ENCODE results near the gene RALGAPB. TPM values are rescaled to one million over a fixed set of nuclear protein-coding genes. Genes with fewer than 3 reads are reported as not detected.
A peak's percentile ranks its signal among the peaks of the same experiment; 100 is the strongest.
"Not testable (repeated sequence)": the region's sequence is repeated elsewhere in the genome, so short reads cannot be mapped to it uniquely, and the experiment has no call there.

Gene RALGAPB
- total RNA-seq, result 38.5 TPM

- peak; percentile 100 for DNase-seq
These were observed at the start of gene RALGAPB for GRCh38 chr20:38472513-38473366. Gene RALGAPB (plus strand): TSS chr20:38472843. CDS start chr20:38488433, 15,590 bp downstream.

- no peak for DNase-seq
These were observed 49.1 kb upstream of the RALGAPB start for GRCh38 chr20:38423541-38423940.

GRCh38 chr20:38424401-38424800 is 48.2 kb upstream of the RALGAPB start:
- no peak for DNase-seq

- no peak for DNase-seq
These were observed 46.4 kb upstream of the RALGAPB start for GRCh38 chr20:38426006-38426897.

GRCh38 chr20:38427655-38428023 is 45.0 kb upstream of the RALGAPB start:
- no peak for DNase-seq

GRCh38 chr20:38428800-38429199 is 43.8 kb upstream of the RALGAPB start:
- DNase-seq, result no peak

- DNase-seq, result no peak
These were observed 43.3 kb upstream of the RALGAPB start for GRCh38 chr20:38429301-38429700.

GRCh38 chr20:38430679-38431325 is 41.8 kb upstream of the RALGAPB start:
- DNase-seq, result no peak

- DNase-seq, result no peak
These were observed 40.4 kb upstream of the RALGAPB start for GRCh38 chr20:38432292-38432691.

- DNase-seq, result not testable (repeated sequence)
These were observed 39.8 kb upstream of the RALGAPB start for GRCh38 chr20:38432870-38433269.

- no peak for DNase-seq
These were observed 39.2 kb upstream of the RALGAPB start for GRCh38 chr20:38433304-38433972.

- DNase-seq, result peak; percentile 26
These were observed 38.3 kb upstream of the RALGAPB start for GRCh38 chr20:38434301-38434741.

GRCh38 chr20:38434770-38435554 is 37.7 kb upstream of the RALGAPB start, which contains the start of gene SNHG17:
Gene SNHG17 (minus strand): TSS chr20:38435328.
- DNase-seq, result peak; percentile 96

- no peak for DNase-seq
These were observed 37.1 kb upstream of the RALGAPB start for GRCh38 chr20:38435555-38435939.

- no peak for DNase-seq
These were observed 34.8 kb upstream of the RALGAPB start for GRCh38 chr20:38437796-38438195.

GRCh38 chr20:38441110-38441509 is 31.5 kb upstream of the RALGAPB start:
- not testable (repeated sequence) for DNase-seq

- no peak for DNase-seq
These were observed 30.7 kb upstream of the RALGAPB start for GRCh38 chr20:38441916-38442315.

GRCh38 chr20:38445381-38445796 is 27.3 kb upstream of the RALGAPB start:
- no peak for DNase-seq

GRCh38 chr20:38445901-38446425 is 26.7 kb upstream of the RALGAPB start:
- no peak for DNase-seq

- peak; percentile 96 for DNase-seq
These were observed 26.0 kb upstream of the RALGAPB start for GRCh38 chr20:38446441-38447209.

Data from tongue (tissue), 2 donors.